Thoracic aorta (tissue), 2 donors: Measurements from ENCODE around the gene PARD6G. TPM values are rescaled to one million over a fixed set of nuclear protein-coding genes. Genes with fewer than 3 reads are reported as not detected.
A peak's percentile ranks its signal among the peaks of the same experiment; 100 is the strongest.

Experiments
- ATAC-seq: fragments of 150-250 bp; one replicate; pipeline ENCODE4 v1.8.0; 2017; ENCODE audit warnings: low read depth; ENCODE audit not compliant: insufficient number of reproducible peaks, low FRiP score
- DNase-seq: peaks from one replicate; pipeline ENCODE4 v3.0.0-alpha.2; 2020; ENCODE audit warnings: low spot score
- H3K27ac ChIP-seq, 2 donors: fragments of 200-600 bp; sonication (generic); 1 replicate in 1 of 2; 2 replicates in 1 of 2; pipeline ENCODE4 v1.5.1; 2016; ENCODE audit warnings: mild to moderate bottlenecking in 2 of 2, moderate library complexity in 2 of 2
- H3K27me3 ChIP-seq: fragments of 200-600 bp; sonication (generic); replicated peaks from 2 replicates; pipeline ENCODE4 v1.6.0; 2016; ENCODE audit warnings: mild to moderate bottlenecking; ENCODE audit not compliant: insufficient read depth
- H3K36me3 ChIP-seq: fragments of 200-600 bp; sonication (generic); one replicate; pipeline ENCODE4 v1.5.1; 2016
- H3K4me1 ChIP-seq, 2 donors: fragments of 200-600 bp; sonication (generic); 1 replicate in 1 of 2; 2 replicates in 1 of 2; pipeline versions ENCODE4 v1.5.1 to v1.6.0; 2016; ENCODE audit warnings: low read depth in 2 of 2, mild to moderate bottlenecking in 1 of 2; ENCODE audit not compliant: control insufficient read depth in 1 of 2
- H3K4me3 ChIP-seq: fragments of 200-600 bp; sonication (generic); 2 replicates; pipeline ENCODE4 v1.5.1; 2016; ENCODE audit warnings: mild to moderate bottlenecking
- H3K9me3 ChIP-seq: fragments of 200-600 bp; sonication (generic); 2 replicates; pipeline ENCODE4 v1.5.1; 2016
- total RNA-seq, 2 donors: library from RNA; depleted of rRNA; stranded (reverse); fragments of >200 nt; gene quantifications; one replicate each; pipeline versions ENCODE4 v1.1.0 to v1.2.3, GENCODE V29; 2016
- TF ChIP-seq, protein P1 (sequence below): fragments of 200-600 bp; sonication (generic); IDR thresholded peaks from one replicate; pipeline ENCODE4 v1.5.1; 2019; ENCODE audit warnings: antibody characterized with exemption

PARD6G gene
- total RNA-seq, 2 donors from 2014 or later, result 3.0 to 4.8 TPM

- TF ChIP-seq, protein P1, sequence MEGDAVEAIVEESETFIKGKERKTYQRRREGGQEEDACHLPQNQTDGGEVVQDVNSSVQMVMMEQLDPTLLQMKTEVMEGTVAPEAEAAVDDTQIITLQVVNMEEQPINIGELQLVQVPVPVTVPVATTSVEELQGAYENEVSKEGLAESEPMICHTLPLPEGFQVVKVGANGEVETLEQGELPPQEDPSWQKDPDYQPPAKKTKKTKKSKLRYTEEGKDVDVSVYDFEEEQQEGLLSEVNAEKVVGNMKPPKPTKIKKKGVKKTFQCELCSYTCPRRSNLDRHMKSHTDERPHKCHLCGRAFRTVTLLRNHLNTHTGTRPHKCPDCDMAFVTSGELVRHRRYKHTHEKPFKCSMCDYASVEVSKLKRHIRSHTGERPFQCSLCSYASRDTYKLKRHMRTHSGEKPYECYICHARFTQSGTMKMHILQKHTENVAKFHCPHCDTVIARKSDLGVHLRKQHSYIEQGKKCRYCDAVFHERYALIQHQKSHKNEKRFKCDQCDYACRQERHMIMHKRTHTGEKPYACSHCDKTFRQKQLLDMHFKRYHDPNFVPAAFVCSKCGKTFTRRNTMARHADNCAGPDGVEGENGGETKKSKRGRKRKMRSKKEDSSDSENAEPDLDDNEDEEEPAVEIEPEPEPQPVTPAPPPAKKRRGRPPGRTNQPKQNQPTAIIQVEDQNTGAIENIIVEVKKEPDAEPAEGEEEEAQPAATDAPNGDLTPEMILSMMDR, result no peak
- peaks cover 8% of the 10 kb centered on the region for H3K36me3 ChIP-seq
Observed at GRCh38 chr18:80119111-80119510, 128.2 kb downstream of the PARD6G start.

DNA sequence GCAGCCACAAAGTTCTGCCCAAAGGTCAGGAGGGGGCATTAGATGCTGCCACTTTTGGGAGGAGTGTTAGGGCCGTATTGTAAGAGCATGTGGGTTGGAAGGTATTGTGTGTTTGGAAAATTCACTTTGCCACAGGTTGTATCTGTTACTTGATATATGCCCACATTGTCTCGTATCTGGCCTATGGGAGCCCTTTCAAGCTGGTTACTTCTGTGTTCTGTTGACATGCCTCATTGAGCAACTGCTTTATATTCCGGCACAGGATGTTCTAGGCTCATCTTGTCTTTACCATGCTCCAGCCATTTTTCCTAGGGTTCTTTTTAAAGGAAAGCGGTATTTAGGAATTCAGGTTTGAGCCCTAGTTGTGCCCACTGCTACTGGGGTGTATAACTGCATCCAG lies 132.3 kb downstream of the PARD6G start:
- Histone ChIP-seq H3K36me3 (peaks cover 8% of the 10 kb centered on the region), H3K27me3 (no peaks in the 10 kb centered on the region), H3K9me3 (no peaks in the 10 kb centered on the region), H3K4me1 (peaks cover 15 to 31% of the 10 kb centered on the region in 2 donors), H3K4me3 (no peak overlapping the region), H3K27ac (no peak overlapping the region)
- DNase-seq (no peak), ATAC-seq (no peak)
- TF ChIP-seq, protein P1, result no peak

More at GRCh38 chr18:80119111-80119510, 128.2 kb downstream of the PARD6G start:
- Histone ChIP-seq H3K4me3 (no peak overlapping the region), H3K27ac (no peak overlapping the region), H3K27me3 (no peaks in the 10 kb centered on the region), H3K4me1 (no peaks in the 10 kb centered on the region), H3K9me3 (no peaks in the 10 kb centered on the region)
- ATAC-seq, result no peak
- DNase-seq, result no peak

DNA sequence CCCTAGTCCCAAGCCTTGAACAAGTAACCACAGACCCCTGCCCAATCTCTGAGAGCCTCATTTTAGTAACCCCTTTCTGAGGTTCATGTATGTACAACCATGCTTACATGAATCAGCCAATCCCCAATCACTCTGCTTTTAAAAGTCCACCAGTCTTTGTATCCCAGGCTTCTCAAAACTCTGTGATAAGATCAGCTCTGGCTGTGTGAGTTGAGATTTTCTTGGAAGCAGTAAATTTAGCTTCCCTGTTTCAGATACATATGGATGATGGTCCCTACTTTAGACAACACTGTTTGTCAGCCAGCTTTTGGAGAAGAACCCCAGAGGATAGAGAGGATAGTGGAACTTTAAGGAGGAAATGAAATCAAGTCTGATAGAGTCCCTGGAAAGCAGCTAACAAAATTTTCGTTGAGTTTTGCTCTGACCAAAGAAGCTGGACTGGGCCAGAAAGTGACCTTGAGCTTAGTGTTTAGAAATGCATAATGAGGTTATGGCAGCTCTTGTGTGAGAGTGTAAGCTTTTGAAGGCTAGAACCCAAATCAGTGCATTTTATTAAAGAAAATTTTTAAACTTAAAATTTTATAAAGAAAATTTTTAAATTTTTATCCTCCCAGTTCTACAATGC lies 134.6 kb downstream of the PARD6G start:
- H3K36me3 ChIP-seq, result no peaks in the 10 kb centered on the region
- H3K4me1 ChIP-seq, result peaks cover 15 to 31% of the 10 kb centered on the region in 2 donors
- H3K4me3 ChIP-seq, result no peak overlapping the region
- ATAC-seq (no peak), DNase-seq (no peak)
- no peak overlapping the region for H3K27ac ChIP-seq
- TF ChIP-seq, protein P1, result no peak
- no peaks in the 10 kb centered on the region for H3K9me3 ChIP-seq
- H3K27me3 ChIP-seq, result no peaks in the 10 kb centered on the region

DNA sequence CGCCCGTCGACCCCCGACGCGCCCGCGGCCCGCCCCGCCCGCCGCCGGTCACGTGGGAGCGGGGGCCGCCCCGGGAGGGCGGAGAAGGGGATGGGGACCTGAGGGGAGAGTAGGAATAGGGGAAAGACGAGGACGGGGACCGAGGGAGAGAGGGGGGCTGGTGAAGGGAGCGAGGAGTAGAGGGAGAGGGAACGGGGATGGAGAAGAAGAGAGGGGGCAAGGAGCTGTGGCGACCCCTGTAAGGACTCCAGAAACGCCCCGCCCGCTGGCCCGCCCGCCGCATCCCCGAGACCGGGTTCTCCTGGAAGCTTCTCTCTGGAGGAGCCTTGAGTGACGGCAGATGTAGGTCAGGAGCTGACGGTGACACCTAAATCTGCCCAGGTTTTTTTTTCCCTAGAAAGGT lies 137.6 kb downstream of the PARD6G start:
- Histone ChIP-seq H3K27me3 (no peaks in the 10 kb centered on the region), H3K36me3 (no peaks in the 10 kb centered on the region), H3K4me1 (peaks cover 15 to 31% of the 10 kb centered on the region in 2 donors), H3K9me3 (no peaks in the 10 kb centered on the region), H3K4me3 (peak overlapping the region; percentile 85), H3K27ac (peak overlapping the region; percentile 74 to 97)
- ATAC-seq, result no peak
- no peak for DNase-seq
- TF ChIP-seq, protein P1, result no peak

GRCh38 chr18:80108739-80109675 lies 138.3 kb downstream of the PARD6G start, which contains the start of gene ADNP2:
TSS of gene ADNP2 (plus strand) at chr18:80109262. CDS start at chr18:80117543, 8,281 bp downstream.
- Histone ChIP-seq H3K36me3 (no peaks in the 10 kb centered on the region), H3K27ac (peak within 1 kb of the TSS; percentile 95 to 97), H3K4me3 (peak within 1 kb of the TSS; percentile 85), H3K27me3 (no peaks in the 10 kb centered on the region), H3K4me1 (peaks cover 15 to 34% of the 10 kb centered on the region in 2 donors), H3K9me3 (no peaks in the 10 kb centered on the region)
- DNase-seq (peak; percentile 89), ATAC-seq (peak; percentile 86)
- TF ChIP-seq, protein P1, result no peak
